Lung (tissue), 12 donors: ENCODE results near the gene SPRED3. TPM values are rescaled to one million over a fixed set of nuclear protein-coding genes. Genes with fewer than 3 reads are reported as not detected.
"Not testable (repeated sequence)": the region's sequence is repeated elsewhere in the genome, so short reads cannot be mapped to it uniquely, and the experiment has no call there.

Experiments
- ATAC-seq: fragments of 200-7000 bp; cut with Tn5 transposase; one replicate; pipeline ENCODE4 v1.9.1; 2020; ENCODE audit warnings: moderate number of reproducible peaks; ENCODE audit not compliant: insufficient read depth, low FRiP score
- DNase-seq, 3 donors: peaks; one replicate each; pipeline ENCODE4 v3.0.0-alpha.2; 2013 to 2017
- H3K27ac ChIP-seq, 2 donors: one replicate each; pipeline ENCODE4 v1.5.1; 2013; ENCODE audit warnings: mild to moderate bottlenecking in 2 of 2, moderate library complexity in 2 of 2, control low read depth in 1 of 2, inconsistent platforms in 1 of 2, low read depth in 1 of 2, low read length in 1 of 2
- H3K27me3 ChIP-seq, 3 donors: one replicate each; pipeline ENCODE4 v1.5.1; 2013; ENCODE audit warnings: low read length in 2 of 3; ENCODE audit not compliant: control insufficient read depth in 3 of 3, insufficient read depth in 3 of 3
- H3K36me3 ChIP-seq, 4 donors: one replicate each; pipeline ENCODE4 v1.5.1; 2013; ENCODE audit warnings: low read length in 4 of 4, mild to moderate bottlenecking in 1 of 4, moderate library complexity in 1 of 4; ENCODE audit not compliant: control insufficient read depth in 4 of 4, insufficient read depth in 4 of 4
- H3K4me1 ChIP-seq, 5 donors: one replicate each; pipeline ENCODE4 v1.5.1; 2013; ENCODE audit warnings: low read length in 5 of 5, mild to moderate bottlenecking in 2 of 5, moderate library complexity in 1 of 5; ENCODE audit not compliant: control insufficient read depth in 5 of 5, insufficient read depth in 5 of 5
- H3K4me3 ChIP-seq: one replicate; pipeline ENCODE4 v1.5.1; 2013; ENCODE audit warnings: mild to moderate bottlenecking, control low read depth, moderate library complexity
- H3K9ac ChIP-seq, 2 donors: one replicate each; pipeline ENCODE4 v1.5.1; 2013; ENCODE audit warnings: low read length in 2 of 2, control low read depth in 1 of 2; ENCODE audit not compliant: insufficient read depth in 1 of 2
- H3K9me3 ChIP-seq, 4 donors: one replicate each; pipeline ENCODE4 v1.5.1; 2013; ENCODE audit warnings: low read length in 3 of 4, mild to moderate bottlenecking in 1 of 4, moderate library complexity in 1 of 4; ENCODE audit not compliant: control insufficient read depth in 4 of 4, insufficient read depth in 3 of 4
- CTCF ChIP-seq: IDR thresholded peaks from 2 replicates; pipeline ENCODE4 v1.5.1; 2012; ENCODE audit warnings: mild to moderate bottlenecking; ENCODE audit errors: control extremely low read depth, extremely low read depth
- WGBS, 2 donors: extraction: QIAGEN DNeasy Blood & Tissue Kit; methylation state at CpG; one replicate each; pipeline ENCODE4 v1.1.7; 2013; 5-methylcytosine and 5-hydroxymethylcytosine counted together
- polyA plus RNA-seq, 2 donors: library from polyadenylated mRNA; stranded (reverse); fragments of 200-250 nt; gene quantifications; one replicate each; pipeline ENCODE4 v1.2.1, GENCODE V29; 2013
- total RNA-seq, 2 donors: library from RNA; depleted of rRNA in 1 of 2; stranded (reverse); fragments of >200 nt in 1 of 2; gene quantifications; one replicate each; pipeline ENCODE4 v1.2.1, GENCODE V29; 2014 to 2021
- donor health status: control.
- donor health status: control.
- donor health status: Bipolar disorder and iron deficiency.
- donor health status: healthy.
- donor health status: DM: yes; HTN: yes; CAD: no.

SPRED3 gene
- total and polyA plus RNA-seq, 4 donors, result 0.09 to 2.6 (median 1.3) TPM

- H3K27ac ChIP-seq, result no peak within 1 kb of the TSS
- 10 to 17% methylated on average over 20 of the region's 20 CpGs for WGBS, 2 donors
- peak within 1 kb of the TSS; percentile 26 for H3K4me3 ChIP-seq
- H3K9me3 ChIP-seq, result peaks cover 0 to 2% (median 0%) of the 10 kb centered on the region in 4 donors
- no peaks in the 10 kb centered on the region for H3K36me3 ChIP-seq
- ATAC-seq (peak; percentile 58), DNase-seq (peak in 1 of 3 donors; percentile 26)
- no peak within 1 kb of the TSS for H3K9ac ChIP-seq
- no peaks in the 10 kb centered on the region for H3K4me1 ChIP-seq
- TF ChIP-seq CTCF, result no peak
- peaks cover 0 to 5% (median 0%) of the 10 kb centered on the region in 3 donors for H3K27me3 ChIP-seq
Measured at GRCh38 chr19:38425810-38426466, 37.4 kb downstream of the SPRED3 start, which contains the start of gene RASGRP4. Gene RASGRP4 (minus strand): TSS chr19:38426219. CDS start chr19:38426091, 128 bp downstream.

GRCh38 chr19:38427035-38427677 is 38.7 kb downstream of the SPRED3 start:
- DNase-seq, H3K27ac ChIP-seq, H3K9me3 ChIP-seq, H3K27me3 ChIP-seq, H3K36me3 ChIP-seq, ATAC-seq, H3K9ac ChIP-seq, H3K4me3 ChIP-seq, H3K4me1 ChIP-seq: not testable (repeated sequence)
- WGBS, 2 donors, result 70 to 79% methylated on average over 12 to 17 of the region's 17 CpGs

GRCh38 chr19:38429055-38429810 is 40.7 kb downstream of the SPRED3 start:
- Histone ChIP-seq H3K27me3 (peaks cover 0 to 14% (median 3%) of the 10 kb centered on the region in 3 donors), H3K9ac (no peak overlapping the region), H3K36me3 (no peaks in the 10 kb centered on the region), H3K4me3 (no peak overlapping the region), H3K27ac (no peak overlapping the region), H3K4me1 (no peaks in the 10 kb centered on the region), H3K9me3 (no peaks in the 10 kb centered on the region)
- WGBS, 2 donors, result 60 to 78% methylated on average over 13 to 14 of the region's 14 CpGs
- ATAC-seq, result no peak
- TF ChIP-seq CTCF, result no peak
- DNase-seq, result no peak

GRCh38 chr19:38429811-38430156 is 41.3 kb downstream of the SPRED3 start:
- Histone ChIP-seq H3K9ac (no peak overlapping the region), H3K36me3 (no peaks in the 10 kb centered on the region), H3K27ac (no peak overlapping the region), H3K4me3 (no peak overlapping the region), H3K9me3 (no peaks in the 10 kb centered on the region), H3K27me3 (peaks cover 0 to 14% (median 3%) of the 10 kb centered on the region in 3 donors), H3K4me1 (no peaks in the 10 kb centered on the region)
- 90 to 94% methylated on average over 2 of the region's 2 CpGs for WGBS, 2 donors
- TF ChIP-seq CTCF, result no peak
- DNase-seq (no peak), ATAC-seq (no peak)
